ENCODE measurements around the gene NACC2. TPM values are rescaled to one million over a fixed set of nuclear protein-coding genes. Genes with fewer than 3 reads are reported as not detected.
A peak's percentile ranks its signal among the peaks of the same experiment; 100 is the strongest.

NACC2 gene
- total RNA-seq, 4 donors from 2014 or later, result 10.4 to 21.6 (median 12.8) TPM

- Histone ChIP-seq H3K27ac (peak overlapping the region in 2 of 4 donors; percentile 81 to 83), H3K27me3 (no peaks in the 10 kb centered on the region), H3K4me1 (peaks cover 4 to 83% (median 26%) of the 10 kb centered on the region in 3 donors), H3K4me3 (no peak overlapping the region), H3K9me3 (no peaks in the 10 kb centered on the region), H3K36me3 (peaks cover 0 to 53% (median 8%) of the 10 kb centered on the region in 3 donors)
- intact Hi-C loops (cut with DNase I), result no loop called here
- DNase-seq, result no peak
- 76 to 83% methylated on average over 6 to 17 of the region's 21 CpGs for WGBS, 2 donors
- TF ChIP-seq POLR2A (IDR thresholded peaks at IDR 0.05), result no peak
Observed at GRCh38 chr9:136008693-136008997, 86.4 kb downstream of the NACC2 start.

GRCh38 chr9:136007934-136008692 is 87.0 kb downstream of the NACC2 start:
- Histone ChIP-seq H3K9me3 (no peaks in the 10 kb centered on the region), H3K27me3 (no peaks in the 10 kb centered on the region), H3K36me3 (peaks cover 0 to 48% (median 2%) of the 10 kb centered on the region in 3 donors), H3K27ac (peak overlapping the region; percentile 9 to 83 (median 48)), H3K4me1 (peaks cover 9 to 83% (median 29%) of the 10 kb centered on the region in 3 donors), H3K4me3 (peak overlapping the region in 1 of 4 donors; percentile 20)
- intact Hi-C loops (cut with DNase I), result no loop called here
- TF ChIP-seq POLR2A (IDR thresholded peaks at IDR 0.05), result no peak
- no peak for TF ChIP-seq CTCF (IDR thresholded peaks at IDR 0.05)
- WGBS, 2 donors, result 72 to 76% methylated on average over 13 to 18 of the region's 24 CpGs
- no peak for DNase-seq

- peak overlapping the region; percentile 9 to 83 (median 48) for H3K27ac ChIP-seq
- no peak for DNase-seq
- TF ChIP-seq POLR2A (IDR thresholded peaks at IDR 0.05) (no peak), CTCF (IDR thresholded peaks at IDR 0.05) (no peak)
- H3K36me3 ChIP-seq, result peaks cover 0 to 41% (median 0%) of the 10 kb centered on the region in 3 donors
- WGBS, 2 donors, result 75% methylated on average over 24 to 30 of the region's 36 CpGs
- H3K9me3 ChIP-seq, result no peaks in the 10 kb centered on the region
- peaks cover 10 to 82% (median 25%) of the 10 kb centered on the region in 3 donors for H3K4me1 ChIP-seq
- intact Hi-C loops (cut with DNase I), result no loop called here
- no peak overlapping the region for H3K4me3 ChIP-seq
- H3K27me3 ChIP-seq, result no peaks in the 10 kb centered on the region
Observed at GRCh38 chr9:136007276-136007933, 87.7 kb downstream of the NACC2 start.

- no peak overlapping the region for H3K4me3 ChIP-seq
- TF ChIP-seq CTCF (IDR thresholded peaks at IDR 0.05) (no peak), POLR2A (IDR thresholded peaks at IDR 0.05) (no peak)
- no peak for DNase-seq
- peaks cover 10 to 70% (median 16%) of the 10 kb centered on the region in 3 donors for H3K4me1 ChIP-seq
- no peaks in the 10 kb centered on the region for H3K9me3 ChIP-seq
- peaks cover 0 to 28% (median 0%) of the 10 kb centered on the region in 3 donors for H3K36me3 ChIP-seq
- peak overlapping the region in 1 of 4 donors; percentile 2 for H3K27ac ChIP-seq
- intact Hi-C loops (cut with DNase I), result no loop called here
- WGBS, 2 donors, result 82 to 91% methylated on average over 3 to 7 of the region's 7 CpGs
- H3K27me3 ChIP-seq, result no peaks in the 10 kb centered on the region
Observed at GRCh38 chr9:136006169-136006568, 88.9 kb downstream of the NACC2 start.

- no peak overlapping the region for H3K27ac ChIP-seq
Observed at GRCh38 chr9:136004712-136005111, 90.4 kb downstream of the NACC2 start.

More at GRCh38 chr9:136004712-136005111, 90.4 kb downstream of the NACC2 start:
- intact Hi-C loops (cut with DNase I), result no loop called here
- DNase-seq, result no peak
- H3K4me3 ChIP-seq, result no peak overlapping the region
- 75% methylated on average over 4 of the region's 15 CpGs; no CpG with 5 or more reads in 1 of the 2 donors for WGBS, 2 donors
- TF ChIP-seq POLR2A (IDR thresholded peaks at IDR 0.05) (no peak), CTCF (IDR thresholded peaks at IDR 0.05) (no peak)
- no peaks in the 10 kb centered on the region for H3K9me3 ChIP-seq
- peaks cover 10 to 58% (median 16%) of the 10 kb centered on the region in 3 donors for H3K4me1 ChIP-seq
- no peaks in the 10 kb centered on the region for H3K27me3 ChIP-seq
- peaks cover 0 to 14% (median 0%) of the 10 kb centered on the region in 3 donors for H3K36me3 ChIP-seq
